NB4 (cell line): ENCODE data around the gene IL11.

Source experiments
- CTCF ChIP-seq: IDR thresholded peaks from one replicate; pipeline ENCODE4 v1.5.1; 2012; ENCODE audit warnings: low read depth, low read length
- POLR2A ChIP-seq: IDR thresholded peaks from 2 replicates; pipeline ENCODE4 v1.6.1; 2011; ENCODE audit warnings: mild to moderate bottlenecking; ENCODE audit not compliant: insufficient read length; ENCODE audit errors: extremely low read depth

GRCh38 chr19:55405638-55406037, 35.4 kb upstream of the IL11 start:
- TF ChIP-seq POLR2A (no peak), CTCF (no peak)
